HG03571 (cell line): ENCODE data around the gene NRXN3.

Source experiments
- ATAC-seq: cut with Tn5 transposase; IDR thresholded peaks from one replicate; pipeline ENCODE4 v1.9.1; 2021; ENCODE audit not compliant: unreplicated experiment

Gene NRXN3

DNA sequence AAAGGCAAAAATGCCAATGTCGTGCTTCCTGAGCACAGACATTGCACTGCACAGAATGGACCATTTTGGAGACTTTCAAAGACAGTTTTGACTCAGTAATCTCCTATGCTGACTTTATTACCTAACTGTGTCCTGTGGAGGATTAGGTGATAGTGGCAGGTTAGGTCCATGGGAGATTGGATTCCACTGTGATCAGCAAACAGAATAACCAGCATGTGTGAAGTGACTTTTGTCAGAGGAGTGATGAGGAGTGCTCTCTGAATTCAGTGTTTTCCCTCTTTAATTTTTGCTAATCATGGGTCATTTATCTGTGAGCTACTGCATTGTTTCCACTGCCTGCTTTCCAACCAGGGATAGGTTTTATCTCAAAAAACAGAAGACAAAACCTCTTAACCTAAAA, 1378.7 kb downstream of the NRXN3 start:
- no peak for ATAC-seq

DNA sequence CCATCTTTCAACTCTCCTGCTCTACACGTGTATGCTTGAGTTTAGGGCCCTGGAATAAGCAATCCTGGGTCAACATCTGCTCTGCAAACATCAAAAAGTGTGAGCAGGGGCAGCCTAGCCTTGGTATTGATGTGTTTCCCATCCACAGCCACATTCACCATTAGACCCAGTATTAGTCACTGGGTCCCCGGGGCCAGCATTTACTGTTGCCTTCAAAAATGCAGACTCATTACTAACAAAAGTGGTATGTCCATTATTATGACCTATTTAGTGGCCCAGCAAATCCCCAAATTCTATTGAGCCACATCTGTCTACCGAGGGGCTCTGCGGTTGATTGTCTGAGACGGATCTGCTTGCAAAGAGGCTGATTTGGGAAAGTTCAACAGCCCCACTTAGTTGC, 1379.3 kb downstream of the NRXN3 start:
- ATAC-seq: no peak

DNA sequence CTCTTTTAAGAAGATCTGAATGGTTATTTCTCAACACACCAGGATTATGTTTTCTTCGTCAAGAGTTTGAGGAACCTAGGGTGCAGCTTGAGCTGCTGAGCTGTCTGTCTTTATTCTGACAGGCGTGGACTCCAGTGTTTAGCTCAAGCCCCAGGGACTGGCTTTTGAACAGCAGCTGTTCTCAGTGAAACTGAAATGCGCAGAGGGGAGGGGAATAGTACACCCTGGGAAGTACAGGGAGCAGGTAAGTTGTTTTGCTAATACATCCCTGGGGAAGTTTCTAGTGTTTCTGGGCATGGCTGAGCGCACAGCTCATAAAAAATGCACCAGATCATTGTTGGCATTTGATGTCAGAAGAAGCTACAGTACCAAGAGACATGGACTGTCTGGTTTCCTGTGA, 1381.3 kb downstream of the NRXN3 start:
- ATAC-seq: no peak

DNA sequence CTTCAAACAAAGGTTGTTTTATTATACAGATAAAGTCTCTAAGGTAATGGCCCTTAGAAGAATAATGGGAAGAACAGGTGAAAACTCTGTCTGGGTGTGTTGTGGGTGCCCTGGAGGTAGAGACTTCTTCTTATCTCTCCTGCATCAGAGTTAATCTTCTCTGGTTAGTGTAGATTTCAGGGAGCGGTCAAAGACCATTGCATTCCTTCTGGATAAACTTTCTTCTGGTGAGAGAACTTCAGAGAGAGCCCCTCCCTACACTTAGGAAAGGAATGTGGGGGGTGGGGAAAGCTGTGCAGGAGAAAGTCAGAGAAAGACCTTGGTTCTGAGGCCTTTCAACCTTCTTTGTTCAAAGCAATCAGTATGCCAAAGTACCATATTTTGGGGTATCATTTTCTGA, 1382.6 kb downstream of the NRXN3 start:
- ATAC-seq: no peak

DNA sequence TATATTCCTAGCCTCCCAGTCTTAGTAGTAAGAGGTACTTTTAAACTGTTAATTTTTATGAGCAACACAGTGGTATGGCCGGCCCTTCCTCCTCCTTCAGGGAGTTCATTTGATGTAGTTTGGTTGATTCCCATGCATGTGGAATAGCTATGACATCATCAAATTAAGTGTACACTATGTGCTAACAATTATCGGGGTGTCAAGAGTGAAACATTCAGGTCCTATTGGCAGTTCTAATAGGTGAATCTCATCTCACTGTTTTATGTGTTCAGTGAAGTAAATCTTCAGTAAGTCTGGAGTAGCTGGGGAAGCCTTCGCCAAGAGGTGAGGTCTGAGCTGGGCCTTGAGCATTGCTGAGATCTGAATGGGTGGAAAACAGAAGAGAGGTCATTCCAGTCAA, 1384.6 kb downstream of the NRXN3 start:
- no peak for ATAC-seq

DNA sequence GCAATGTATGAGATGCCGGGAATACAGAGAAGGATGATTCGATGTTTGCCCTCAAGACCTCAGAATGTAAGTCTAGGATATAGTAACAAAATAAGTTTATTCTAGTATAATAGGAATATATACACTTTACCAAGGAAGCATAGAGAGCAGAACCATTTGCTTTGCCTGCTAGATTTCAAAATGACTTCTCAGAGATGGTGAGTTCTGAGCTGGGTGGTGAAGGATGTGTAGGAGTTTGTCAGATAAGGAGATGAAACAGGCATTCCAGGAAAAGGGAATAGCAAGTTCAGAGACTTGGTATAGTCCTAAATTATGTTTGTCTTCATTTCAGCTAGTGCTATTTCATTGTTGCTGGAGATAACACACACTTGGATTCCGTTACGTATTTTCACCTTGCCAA, 1385.3 kb downstream of the NRXN3 start:
- no peak for ATAC-seq

DNA sequence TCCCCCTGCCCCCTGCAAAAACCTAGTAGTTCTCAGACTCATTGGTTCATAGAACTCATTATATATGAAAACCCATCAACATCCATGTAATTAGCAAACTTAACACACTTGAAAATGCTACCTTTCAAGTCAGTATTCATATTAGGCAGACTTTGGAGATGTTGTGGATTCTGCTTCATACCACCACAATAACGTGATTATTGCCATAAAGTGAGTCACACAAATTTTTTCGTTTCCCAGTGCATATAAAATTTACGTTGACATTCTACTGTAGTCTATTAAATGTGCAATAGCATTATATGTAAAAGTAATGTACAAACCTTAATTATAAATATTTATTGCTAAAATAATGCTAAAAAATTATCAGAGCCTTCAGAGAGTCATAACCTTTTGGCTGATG, 1387.1 kb downstream of the NRXN3 start:
- ATAC-seq: no peak

DNA sequence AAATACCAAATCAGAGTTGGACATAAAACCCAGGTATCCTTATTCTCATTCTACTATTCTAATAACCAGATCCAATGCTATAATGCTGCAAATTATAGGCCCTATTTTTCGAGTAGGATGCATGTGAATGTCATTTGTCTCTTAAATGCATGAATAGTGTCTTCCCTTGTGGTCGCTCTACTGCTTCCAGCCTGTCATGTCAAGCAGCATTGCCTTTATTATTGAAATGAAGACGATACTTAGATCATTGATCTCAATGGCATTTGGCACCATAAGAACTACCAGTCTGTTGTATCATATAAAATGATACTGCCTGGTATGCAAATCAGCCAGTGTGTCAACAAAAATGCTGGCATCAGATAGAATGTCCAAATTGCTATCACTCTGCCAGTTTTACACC, 1392.0 kb downstream of the NRXN3 start:
- no peak for ATAC-seq

DNA sequence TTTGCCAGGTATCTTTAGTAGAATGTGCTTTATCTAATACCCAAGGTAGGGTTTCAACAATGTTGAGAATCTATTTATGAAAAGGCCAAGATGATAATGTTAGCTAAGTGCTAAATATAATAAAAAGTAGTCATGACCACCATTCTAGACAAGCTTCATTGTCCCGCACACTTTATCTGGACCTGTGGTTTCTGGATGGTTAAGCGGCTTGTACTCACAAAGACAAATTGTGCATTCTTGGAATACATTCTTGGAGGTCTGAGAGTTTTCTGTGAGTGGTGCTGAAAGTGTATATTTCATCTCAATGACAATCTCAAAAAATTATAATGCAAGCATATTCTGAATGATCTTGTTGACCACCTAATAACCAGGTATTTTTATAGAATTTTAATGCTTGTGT, 1394.2 kb downstream of the NRXN3 start:
- no peak for ATAC-seq

DNA sequence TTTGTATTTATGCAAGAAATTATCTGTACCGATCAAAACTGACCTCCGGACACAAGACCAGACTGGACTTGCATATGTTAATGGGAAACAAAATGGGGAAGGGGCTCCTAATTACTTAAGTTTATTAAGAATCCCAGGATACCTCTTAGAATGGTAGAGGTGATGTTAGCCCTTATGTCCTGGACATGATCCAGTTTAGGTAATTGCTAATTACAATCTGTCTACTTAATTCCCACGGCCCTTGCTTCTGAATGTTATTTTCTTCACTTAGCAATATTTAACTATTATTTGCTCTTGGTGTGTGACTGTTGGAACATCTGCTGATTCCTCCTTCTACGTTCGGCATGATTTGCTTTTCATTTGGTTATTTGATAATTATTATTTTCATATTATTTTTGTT, 1397.1 kb downstream of the NRXN3 start:
- ATAC-seq: no peak

DNA sequence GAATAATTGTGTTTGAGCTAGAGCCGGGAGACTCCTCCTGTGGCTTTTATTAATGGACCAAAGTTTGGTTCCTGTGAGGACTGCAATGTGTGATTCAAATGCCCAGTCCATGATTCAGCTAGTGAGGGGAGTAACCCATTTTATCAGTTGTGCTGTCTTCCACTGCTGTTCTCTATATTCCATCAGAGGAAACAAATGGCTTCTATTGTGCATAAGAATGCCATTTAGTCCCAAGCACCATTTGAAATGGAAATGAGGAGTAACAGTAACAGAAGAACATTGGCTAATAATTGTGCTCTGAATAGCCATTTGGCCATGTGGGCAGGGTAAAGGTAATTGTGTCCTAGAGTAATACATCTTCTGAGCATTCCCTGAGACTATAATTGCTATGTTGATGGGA, 1398.4 kb downstream of the NRXN3 start:
- no peak for ATAC-seq

DNA sequence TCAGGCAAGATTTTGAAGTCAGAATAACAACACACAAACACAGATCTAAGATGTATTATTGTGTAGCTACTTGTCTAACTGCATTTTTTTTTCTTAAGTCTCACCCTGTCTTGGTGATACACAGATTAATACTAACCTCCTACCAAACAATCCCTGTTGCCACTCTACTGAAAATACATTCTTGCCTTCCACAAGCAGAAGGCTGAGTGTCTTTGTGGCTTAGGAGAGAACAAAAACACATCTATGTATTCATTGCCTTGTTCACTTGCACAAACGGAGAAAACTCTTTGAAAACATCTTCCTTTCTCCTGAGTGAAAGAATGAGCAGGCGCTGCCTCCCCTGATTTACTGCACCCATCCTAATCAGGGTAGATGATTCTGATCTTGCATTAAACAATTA, 1398.9 kb downstream of the NRXN3 start:
- ATAC-seq: no peak

DNA sequence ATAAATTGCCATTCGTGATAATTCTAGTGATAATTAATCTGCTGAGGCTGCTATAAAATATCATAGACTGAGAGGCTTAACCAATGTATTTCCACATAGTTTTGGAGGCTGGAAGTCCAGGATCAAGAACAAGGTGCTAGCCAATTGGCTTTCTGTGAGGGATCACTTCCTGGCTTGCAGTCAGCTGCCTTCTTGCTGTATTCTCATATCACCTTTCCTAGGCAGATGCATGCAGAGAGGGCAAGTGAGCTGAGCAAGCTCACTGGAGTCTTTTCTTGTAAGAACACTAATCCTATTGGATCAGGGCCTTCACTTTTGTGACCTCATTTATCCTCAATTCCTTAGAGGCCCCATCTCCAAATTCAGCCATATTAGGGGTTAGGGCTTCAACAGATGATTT, 1400.5 kb downstream of the NRXN3 start:
- no peak for ATAC-seq

DNA sequence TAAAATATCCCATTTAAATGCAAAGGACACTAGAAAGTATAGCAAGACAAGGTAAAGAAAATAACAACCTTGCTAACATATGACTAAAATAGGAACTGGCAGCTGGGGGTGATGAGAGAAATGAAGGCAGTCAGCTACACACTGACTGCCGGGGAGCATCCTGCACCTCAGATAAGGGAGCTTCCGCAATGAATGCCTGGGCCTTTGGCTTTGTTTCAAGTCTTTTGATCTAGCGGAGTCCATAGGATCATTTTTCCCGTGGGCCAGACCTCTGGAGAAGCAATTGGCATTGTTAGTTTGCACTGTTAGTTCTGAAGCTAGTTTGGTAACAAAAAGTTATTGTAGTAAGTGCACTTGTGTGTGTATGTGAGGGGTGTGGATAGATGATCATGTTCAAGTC, 1401.2 kb downstream of the NRXN3 start:
- ATAC-seq: no peak

DNA sequence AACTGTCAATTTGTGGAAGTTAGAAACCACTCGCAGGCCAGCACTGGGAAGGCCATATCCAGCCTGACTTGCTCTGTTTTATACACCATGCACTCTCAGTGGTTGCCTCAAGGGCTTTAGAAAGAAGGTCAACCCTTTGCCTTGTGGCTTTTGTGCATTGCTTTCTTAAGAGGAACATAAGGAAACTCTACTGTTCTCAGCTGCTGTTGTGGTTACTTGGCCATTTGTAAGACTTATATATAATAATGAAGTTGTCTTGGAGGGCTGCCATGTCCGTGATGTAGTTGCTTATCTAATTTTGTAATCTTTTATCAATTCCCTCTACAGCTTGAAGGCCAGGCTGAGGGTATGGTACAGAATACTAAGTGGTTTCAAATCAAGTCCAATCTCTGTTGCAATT, 1403.3 kb downstream of the NRXN3 start:
- ATAC-seq: no peak

DNA sequence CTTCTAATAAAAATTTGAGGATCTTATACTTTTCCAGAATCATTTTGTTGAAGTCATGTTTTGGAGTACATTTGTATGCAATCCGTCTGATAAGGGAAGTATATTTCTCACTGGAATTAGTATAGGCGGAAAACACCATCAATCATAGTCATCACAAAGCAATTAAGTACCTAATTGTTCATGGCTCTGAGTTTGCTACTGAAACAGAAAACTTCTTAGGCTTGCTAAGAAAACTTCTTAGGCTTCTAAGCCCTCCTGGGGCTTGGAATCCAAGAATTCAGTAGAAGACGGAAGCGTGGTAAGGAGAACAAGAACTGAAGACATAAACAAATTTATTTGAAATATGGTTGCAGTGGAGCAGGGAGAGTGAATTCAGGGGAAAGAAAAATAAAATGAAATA, 1404.9 kb downstream of the NRXN3 start:
- no peak for ATAC-seq

DNA sequence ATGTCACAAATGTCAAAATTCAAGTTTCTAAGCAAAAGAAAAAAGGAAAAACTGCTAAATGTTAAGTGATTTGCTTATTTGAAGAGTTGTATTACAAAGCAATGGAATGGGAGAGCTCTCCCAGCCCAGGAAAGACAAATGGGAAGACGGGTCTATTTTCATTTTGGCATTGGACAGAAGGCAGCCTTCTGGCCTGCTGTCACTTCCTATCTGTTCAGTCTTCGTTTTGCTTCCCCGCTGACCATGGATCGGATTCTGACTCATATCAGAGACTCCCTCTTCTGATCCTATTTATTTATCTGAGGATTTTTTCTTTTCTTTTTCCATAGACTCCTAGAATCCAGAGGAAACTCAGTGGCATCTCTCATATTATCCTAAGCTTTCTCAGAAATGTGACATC, 1406.3 kb downstream of the NRXN3 start:
- ATAC-seq: no peak

DNA sequence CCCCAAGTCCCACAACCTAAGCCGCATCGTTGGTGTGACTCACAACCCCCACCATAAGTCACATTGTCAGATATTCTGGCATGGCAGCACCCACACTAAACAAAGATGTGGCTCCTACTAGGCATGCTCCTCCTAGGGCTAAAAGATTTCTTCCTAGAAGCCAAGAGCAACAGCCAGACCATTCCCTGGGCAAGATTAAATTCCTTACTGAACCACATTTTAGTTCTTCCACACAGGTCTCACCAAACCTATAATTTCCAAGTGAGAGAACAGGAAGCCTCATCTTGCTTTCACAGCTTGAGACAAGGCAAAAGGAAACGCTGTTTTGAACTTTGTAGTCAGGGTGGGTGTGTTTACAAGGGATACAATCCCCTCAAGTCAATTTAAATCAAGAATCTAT, 1408.3 kb downstream of the NRXN3 start:
- ATAC-seq: no peak

DNA sequence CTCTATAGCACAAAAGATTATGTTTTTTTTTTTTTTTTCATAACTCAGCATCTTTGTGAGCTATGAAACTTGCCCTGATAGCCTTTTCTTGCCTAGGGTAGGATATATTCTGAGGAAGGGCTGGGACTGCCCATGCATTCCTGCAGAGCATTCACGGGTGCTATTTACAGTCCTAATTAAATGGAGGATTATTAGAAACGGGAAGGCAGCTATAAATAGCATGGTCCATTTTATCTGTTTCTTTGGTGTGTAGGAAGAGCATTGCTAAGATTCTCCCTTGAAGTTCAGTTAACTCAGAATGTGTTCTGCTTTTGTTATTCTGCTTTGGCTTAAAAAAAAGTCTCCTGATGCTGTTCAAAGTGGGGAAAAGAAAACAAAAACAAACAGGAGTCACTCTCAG, 1410.2 kb downstream of the NRXN3 start:
- ATAC-seq: no peak

DNA sequence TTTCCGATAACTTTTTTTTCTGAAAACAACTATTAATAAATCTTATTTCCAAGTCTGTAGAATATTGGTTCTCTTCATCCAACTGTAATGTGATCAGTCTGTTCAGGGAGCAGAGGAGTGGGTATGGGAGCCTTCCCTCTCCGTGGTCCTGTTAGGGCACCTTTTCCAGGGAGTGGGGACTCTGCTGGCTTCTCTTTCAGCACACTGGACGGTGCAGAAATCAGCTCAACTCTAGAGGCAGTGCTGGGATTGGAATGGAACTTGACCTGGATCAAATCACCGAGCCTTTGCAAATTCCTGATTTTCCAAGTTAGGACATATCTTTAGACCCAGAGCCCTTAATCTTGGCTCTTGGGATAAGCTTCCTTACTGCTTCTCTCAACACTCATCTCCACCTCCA, 1410.7 kb downstream of the NRXN3 start:
- no peak for ATAC-seq

DNA sequence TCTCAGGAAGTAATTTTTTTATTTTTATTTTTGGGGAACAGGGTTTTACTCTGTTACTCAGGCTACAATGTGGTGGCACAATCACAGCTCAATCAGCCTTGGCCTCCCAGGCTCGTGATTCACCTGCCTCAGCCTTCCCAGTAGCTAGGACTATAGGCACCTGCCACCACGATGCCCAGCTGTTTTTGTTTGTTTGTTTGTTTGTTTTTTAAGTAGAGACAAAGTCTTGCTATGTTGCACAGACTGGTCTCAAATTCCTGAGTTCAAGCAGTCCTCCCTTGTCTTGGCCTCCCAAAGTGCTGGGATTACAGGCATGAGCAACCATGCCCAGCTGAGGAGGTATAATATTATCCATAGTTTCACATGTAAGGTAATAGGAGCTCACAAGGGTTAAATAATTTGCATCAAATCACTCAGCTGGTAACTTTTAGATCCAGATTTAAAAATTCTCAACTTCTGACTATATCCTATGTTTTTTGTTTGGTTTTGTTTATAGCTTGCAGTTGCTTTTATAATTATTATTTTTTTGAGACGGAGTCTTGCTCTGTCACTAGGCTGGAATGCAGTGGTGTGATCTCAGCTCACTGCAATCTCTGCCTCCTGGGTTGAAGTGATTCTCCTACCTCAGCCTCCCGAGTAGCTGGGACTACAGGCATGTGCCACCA, 1411.9 kb downstream of the NRXN3 start:
- no peak for ATAC-seq

DNA sequence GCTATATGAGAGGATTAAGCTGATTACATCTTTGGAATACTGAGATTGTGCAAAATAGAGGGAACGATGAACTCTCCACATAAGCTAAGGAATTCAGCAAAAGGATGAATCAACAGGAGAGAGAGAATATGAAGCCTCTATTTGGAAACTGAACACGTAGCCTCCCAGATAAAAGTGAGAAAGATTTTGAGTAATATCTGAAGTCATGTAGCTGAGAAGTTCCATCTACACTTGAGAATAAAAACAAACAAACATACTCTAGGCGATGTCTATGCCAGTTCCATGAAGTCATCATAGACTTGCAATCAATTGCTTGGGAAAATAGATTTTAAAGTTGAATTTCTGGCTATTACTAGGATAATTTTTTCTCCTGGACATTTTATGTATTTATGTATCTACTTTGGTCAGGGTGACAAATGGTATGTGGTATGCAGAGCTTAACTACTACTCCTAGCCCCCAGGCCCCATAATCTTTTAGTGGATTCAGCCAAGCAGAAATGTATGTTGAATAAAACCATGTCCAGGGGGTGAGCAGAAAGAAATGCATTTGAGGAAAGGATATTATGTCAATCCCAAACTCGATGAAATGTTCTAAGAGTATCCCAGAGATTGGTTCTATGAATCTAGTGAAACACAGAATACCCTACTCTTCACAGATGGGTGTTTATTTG, 1413.7 kb downstream of the NRXN3 start:
- ATAC-seq: no peak

DNA sequence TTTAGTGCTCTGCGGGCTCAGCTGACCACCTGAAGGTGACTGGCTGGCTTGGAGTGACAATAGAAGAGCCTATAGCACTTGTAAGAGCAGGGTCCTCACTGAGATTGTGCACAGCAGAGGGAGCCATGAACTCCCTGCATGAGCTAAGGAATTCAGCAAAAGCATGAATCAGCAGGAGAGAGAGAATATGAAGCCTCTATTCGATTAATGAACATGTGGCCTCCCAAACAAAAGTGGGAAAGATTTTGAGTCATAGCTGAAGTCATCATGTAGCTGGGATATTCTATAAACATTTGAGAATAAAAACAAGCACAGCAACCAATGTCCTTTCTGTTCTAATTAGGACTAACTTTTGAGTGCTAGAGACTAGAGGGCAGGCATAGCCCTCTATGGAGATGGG, 1414.5 kb downstream of the NRXN3 start:
- no peak for ATAC-seq
